Colonic mucosa (tissue), 4 donors: ENCODE measurements around the gene SH2D1B. TPM values are rescaled to one million over a fixed set of nuclear protein-coding genes. Genes with fewer than 3 reads are reported as not detected.
A peak's percentile ranks its signal among the peaks of the same experiment; 100 is the strongest.

Source experiments
- DNase-seq: peaks from one replicate; pipeline ENCODE4 v3.0.0-alpha.2; 2020
- H3K27ac ChIP-seq: fragments of 200-600 bp; one replicate; pipeline ENCODE4 v1.8.0; 2021
- H3K27me3 ChIP-seq: fragments of 200-600 bp; one replicate; pipeline ENCODE4 v1.8.0; 2021
- H3K36me3 ChIP-seq: fragments of 200-600 bp; one replicate; pipeline ENCODE4 v1.8.0; 2021
- H3K4me1 ChIP-seq: fragments of 200-600 bp; one replicate; pipeline ENCODE4 v1.8.0; 2021; ENCODE audit warnings: mild to moderate bottlenecking
- H3K4me3 ChIP-seq: fragments of 200-600 bp; one replicate; pipeline ENCODE4 v1.8.0; 2021
- H3K9ac ChIP-seq, 2 donors: one replicate each; pipeline ENCODE4 v1.7.0; 2013; ENCODE audit warnings: control low read depth in 2 of 2, low read depth in 2 of 2, low read length in 2 of 2
- H3K9me3 ChIP-seq: fragments of 200-600 bp; one replicate; pipeline ENCODE4 v1.8.0; 2021
- CTCF ChIP-seq: fragments of 200-600 bp; IDR thresholded peaks from one replicate; pipeline ENCODE4 v1.8.0; 2022; ENCODE audit warnings: antibody characterized with exemption, mild to moderate bottlenecking
- intact Hi-C: fragments of 100-400 bp; cut with DNase I; formaldehyde crosslinking; loops from one replicate; pipeline ENCODE4 v1.14.1; 2022
- total RNA-seq, 2 donors: library from RNA; stranded (reverse); fragmentation: NEBNext Ultra II Directional in 1 of 2; extraction: Animal tissue kit (Norgen Biotek cat#: 25700) in 1 of 2; gene quantifications; one replicate each; pipeline ENCODE4 v1.2.1, GENCODE V29; 2021
- donor health status: healthy.
- donor health status: DM: no; HTN: no; CAD: no.
- donor health status: DM: no; HTN: no; CAD: no.

Gene SH2D1B
- total RNA-seq, 2 donors from 2014 or later: 0.27 to 0.69 TPM

- Histone ChIP-seq H3K9ac (no peak overlapping the region), H3K36me3 (no peaks in the 10 kb centered on the region), H3K4me3 (no peak overlapping the region), H3K4me1 (no peaks in the 10 kb centered on the region), H3K27ac (no peak overlapping the region), H3K9me3 (no peaks in the 10 kb centered on the region), H3K27me3 (no peaks in the 10 kb centered on the region)
- TF ChIP-seq CTCF: no peak
- intact Hi-C loops: no loop called here
- DNase-seq: no peak
Measured at GRCh38 chr1:162396201-162396906, 15.6 kb downstream of the SH2D1B start.

GRCh38 chr1:162391790-162392563, 20.0 kb downstream of the SH2D1B start:
- intact Hi-C loops: loop anchor here (5.0 kb wide), 2 partner anchors 40 to 335 kb away; no protein-coding TSS in a partner anchor

GRCh38 chr1:162390396-162391185, 21.3 kb downstream of the SH2D1B start:
- no peaks in the 10 kb centered on the region for H3K9me3 ChIP-seq
- no peaks in the 10 kb centered on the region for H3K4me1 ChIP-seq
- H3K27me3 ChIP-seq: no peaks in the 10 kb centered on the region
- no peak overlapping the region for H3K9ac ChIP-seq
- H3K27ac ChIP-seq: no peak overlapping the region
- TF ChIP-seq CTCF: no peak
- H3K36me3 ChIP-seq: no peaks in the 10 kb centered on the region
- intact Hi-C loops: loop anchor here (5.0 kb wide), 2 partner anchors 38 to 333 kb away; no protein-coding TSS in a partner anchor
- no peak overlapping the region for H3K4me3 ChIP-seq
- DNase-seq: no peak

More at GRCh38 chr1:162391790-162392563, 20.0 kb downstream of the SH2D1B start:
- no peak for DNase-seq
- peak; percentile 69 for TF ChIP-seq CTCF
- Histone ChIP-seq H3K36me3 (no peaks in the 10 kb centered on the region), H3K9me3 (no peaks in the 10 kb centered on the region), H3K4me1 (no peaks in the 10 kb centered on the region), H3K27me3 (no peaks in the 10 kb centered on the region), H3K9ac (no peak overlapping the region), H3K4me3 (no peak overlapping the region), H3K27ac (no peak overlapping the region)

- no peak for DNase-seq
- H3K27ac ChIP-seq: no peak overlapping the region
- intact Hi-C loops: loop anchor here (5.0 to 10.0 kb wide), 3 partner anchors 38 to 333 kb away; no protein-coding TSS in a partner anchor
Measured at GRCh38 chr1:162389971-162390370, 22.0 kb downstream of the SH2D1B start.

More at GRCh38 chr1:162389971-162390370, 22.0 kb downstream of the SH2D1B start:
- Histone ChIP-seq H3K9me3 (no peaks in the 10 kb centered on the region), H3K4me1 (no peaks in the 10 kb centered on the region), H3K4me3 (no peak overlapping the region), H3K27me3 (no peaks in the 10 kb centered on the region), H3K9ac (no peak overlapping the region), H3K36me3 (no peaks in the 10 kb centered on the region)
- TF ChIP-seq CTCF: no peak
